ENCODE measurements around the gene NFASC.

DNA sequence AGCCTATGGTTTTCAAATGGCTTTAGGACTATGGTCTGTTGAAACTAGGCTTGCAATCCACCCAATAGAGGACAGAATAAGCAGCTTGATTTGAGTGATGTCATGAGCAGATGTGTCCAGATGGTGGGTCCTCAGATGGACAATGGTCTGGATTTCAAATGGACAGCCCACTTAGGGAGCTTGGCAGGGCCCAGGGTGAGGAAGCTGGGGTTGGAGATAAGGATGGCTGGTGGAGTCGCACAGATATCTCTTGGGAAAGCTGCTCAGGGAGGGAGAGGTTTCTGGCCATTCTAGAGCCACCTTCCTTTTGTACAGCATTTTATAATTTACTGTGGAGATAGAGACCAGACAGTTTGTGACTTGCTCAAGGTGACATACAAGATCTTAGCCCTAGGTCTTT lies 55.0 kb downstream of the NFASC start:
- TF ChIP-seq, protein P1, sequence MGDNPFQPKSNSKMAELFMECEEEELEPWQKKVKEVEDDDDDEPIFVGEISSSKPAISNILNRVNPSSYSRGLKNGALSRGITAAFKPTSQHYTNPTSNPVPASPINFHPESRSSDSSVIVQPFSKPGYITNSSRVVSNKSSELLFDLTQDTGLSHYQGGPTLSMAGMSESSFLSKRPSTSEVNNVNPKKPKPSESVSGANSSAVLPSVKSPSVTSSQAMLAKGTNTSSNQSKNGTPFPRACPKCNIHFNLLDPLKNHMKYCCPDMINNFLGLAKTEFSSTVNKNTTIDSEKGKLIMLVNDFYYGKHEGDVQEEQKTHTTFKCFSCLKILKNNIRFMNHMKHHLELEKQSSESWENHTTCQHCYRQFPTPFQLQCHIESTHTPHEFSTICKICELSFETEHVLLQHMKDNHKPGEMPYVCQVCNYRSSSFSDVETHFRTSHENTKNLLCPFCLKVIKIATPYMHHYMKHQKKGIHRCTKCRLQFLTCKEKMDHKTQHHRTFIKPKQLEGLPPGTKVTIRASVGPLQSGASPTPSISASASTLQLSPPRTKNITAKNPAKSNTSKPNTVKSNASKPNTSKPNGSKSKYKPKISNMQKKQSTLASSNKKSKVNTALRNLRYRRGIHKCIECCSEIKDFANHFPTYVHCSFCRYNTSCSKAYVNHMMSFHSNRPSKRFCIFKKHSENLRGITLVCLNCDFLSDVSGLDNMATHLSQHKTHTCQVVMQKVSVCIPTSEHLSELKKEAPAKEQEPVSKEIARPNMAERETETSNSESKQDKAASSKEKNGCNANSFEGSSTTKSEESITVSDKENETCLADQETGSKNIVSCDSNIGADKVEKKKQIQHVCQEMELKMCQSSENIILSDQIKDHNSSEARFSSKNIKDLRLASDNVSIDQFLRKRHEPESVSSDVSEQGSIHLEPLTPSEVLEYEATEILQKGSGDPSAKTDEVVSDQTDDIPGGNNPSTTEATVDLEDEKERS (tag by site-specific recombination; IDR thresholded peaks at IDR 0.05) = no peak
- TF ChIP-seq, protein P2, sequence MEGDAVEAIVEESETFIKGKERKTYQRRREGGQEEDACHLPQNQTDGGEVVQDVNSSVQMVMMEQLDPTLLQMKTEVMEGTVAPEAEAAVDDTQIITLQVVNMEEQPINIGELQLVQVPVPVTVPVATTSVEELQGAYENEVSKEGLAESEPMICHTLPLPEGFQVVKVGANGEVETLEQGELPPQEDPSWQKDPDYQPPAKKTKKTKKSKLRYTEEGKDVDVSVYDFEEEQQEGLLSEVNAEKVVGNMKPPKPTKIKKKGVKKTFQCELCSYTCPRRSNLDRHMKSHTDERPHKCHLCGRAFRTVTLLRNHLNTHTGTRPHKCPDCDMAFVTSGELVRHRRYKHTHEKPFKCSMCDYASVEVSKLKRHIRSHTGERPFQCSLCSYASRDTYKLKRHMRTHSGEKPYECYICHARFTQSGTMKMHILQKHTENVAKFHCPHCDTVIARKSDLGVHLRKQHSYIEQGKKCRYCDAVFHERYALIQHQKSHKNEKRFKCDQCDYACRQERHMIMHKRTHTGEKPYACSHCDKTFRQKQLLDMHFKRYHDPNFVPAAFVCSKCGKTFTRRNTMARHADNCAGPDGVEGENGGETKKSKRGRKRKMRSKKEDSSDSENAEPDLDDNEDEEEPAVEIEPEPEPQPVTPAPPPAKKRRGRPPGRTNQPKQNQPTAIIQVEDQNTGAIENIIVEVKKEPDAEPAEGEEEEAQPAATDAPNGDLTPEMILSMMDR (tag by site-specific recombination; IDR thresholded peaks at IDR 0.05) = no peak
- TF ChIP-seq HOXA7 (CRISPR knock-in tag; IDR thresholded peaks at IDR 0.05; ENCODE audit: borderline replicate concordance) (no peak), AEBP2 (tag by site-specific recombination; IDR thresholded peaks at IDR 0.05; ENCODE audit: borderline replicate concordance) (no peak), REPIN1 (tag by site-specific recombination; IDR thresholded peaks at IDR 0.05; ENCODE audit: low read depth) (no peak), ZNF521 (tag by site-specific recombination; IDR thresholded peaks at IDR 0.05) (no peak), ZEB2 (tag by site-specific recombination; IDR thresholded peaks at IDR 0.05) (no peak), FEZF1 (tag by site-specific recombination; IDR thresholded peaks at IDR 0.05) (no peak), ZNF140 (tag by site-specific recombination; IDR thresholded peaks at IDR 0.05) (no peak), BCL11A (tag by site-specific recombination; IDR thresholded peaks at IDR 0.05; ENCODE audit: low read depth) (no peak)
- TF ChIP-seq, protein P3, sequence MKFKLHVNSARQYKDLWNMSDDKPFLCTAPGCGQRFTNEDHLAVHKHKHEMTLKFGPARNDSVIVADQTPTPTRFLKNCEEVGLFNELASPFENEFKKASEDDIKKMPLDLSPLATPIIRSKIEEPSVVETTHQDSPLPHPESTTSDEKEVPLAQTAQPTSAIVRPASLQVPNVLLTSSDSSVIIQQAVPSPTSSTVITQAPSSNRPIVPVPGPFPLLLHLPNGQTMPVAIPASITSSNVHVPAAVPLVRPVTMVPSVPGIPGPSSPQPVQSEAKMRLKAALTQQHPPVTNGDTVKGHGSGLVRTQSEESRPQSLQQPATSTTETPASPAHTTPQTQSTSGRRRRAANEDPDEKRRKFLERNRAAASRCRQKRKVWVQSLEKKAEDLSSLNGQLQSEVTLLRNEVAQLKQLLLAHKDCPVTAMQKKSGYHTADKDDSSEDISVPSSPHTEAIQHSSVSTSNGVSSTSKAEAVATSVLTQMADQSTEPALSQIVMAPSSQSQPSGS (tag by site-specific recombination; IDR thresholded peaks at IDR 0.05; ENCODE audit: low read depth) = no peak
